ELF-1 (cell line): ENCODE results near the gene MPHOSPH10.
"Not testable (repeated sequence)": the region's sequence is repeated elsewhere in the genome, so short reads cannot be mapped to it uniquely, and the experiment has no call there.

Source experiments
- DNase-seq: peaks from one replicate; pipeline ENCODE4 v3.0.0-alpha.2; 2016; ENCODE audit warnings: low read depth, low spot score

The MPHOSPH10 gene

DNA sequence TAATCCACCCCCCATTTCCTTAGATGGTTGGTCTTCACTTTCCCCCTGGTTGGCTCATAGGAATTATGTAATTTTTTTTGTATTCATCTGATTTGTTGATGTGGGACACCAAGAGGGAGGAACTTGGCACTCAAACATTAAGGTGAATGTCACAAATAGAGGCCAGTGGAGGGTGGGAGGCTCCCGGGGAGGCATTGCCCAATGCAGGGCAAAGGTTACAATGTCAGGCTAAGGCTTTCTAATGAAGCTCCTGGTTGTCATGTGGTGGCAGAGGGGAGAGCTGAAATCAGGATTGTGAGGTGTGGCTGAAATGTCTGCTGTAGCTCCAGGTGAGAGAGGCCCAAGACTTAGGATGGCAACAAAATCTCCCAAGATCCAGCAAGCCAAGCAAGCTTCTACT lies 42.7 kb downstream of the MPHOSPH10 start:
- DNase-seq: no peak

DNA sequence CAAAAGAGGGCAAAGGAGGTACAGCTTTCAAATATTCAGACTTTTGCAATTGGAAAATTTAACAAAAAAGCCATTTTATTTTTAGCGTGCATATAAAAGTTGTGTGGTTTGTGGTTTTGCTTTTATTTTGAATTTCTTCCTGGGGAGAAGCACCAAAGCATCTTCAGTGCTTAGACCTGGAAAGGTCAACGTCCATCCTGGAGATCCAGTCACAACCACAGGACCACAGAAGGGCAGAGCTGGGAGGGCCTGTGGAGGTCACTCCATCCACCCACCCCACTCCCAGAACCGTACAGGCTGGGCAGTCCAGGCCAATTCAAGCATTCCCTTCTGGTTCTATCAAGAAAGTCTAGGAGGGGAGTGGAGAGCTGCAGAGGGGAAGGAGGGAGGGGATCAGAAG lies 43.8 kb downstream of the MPHOSPH10 start:
- no peak for DNase-seq

DNA sequence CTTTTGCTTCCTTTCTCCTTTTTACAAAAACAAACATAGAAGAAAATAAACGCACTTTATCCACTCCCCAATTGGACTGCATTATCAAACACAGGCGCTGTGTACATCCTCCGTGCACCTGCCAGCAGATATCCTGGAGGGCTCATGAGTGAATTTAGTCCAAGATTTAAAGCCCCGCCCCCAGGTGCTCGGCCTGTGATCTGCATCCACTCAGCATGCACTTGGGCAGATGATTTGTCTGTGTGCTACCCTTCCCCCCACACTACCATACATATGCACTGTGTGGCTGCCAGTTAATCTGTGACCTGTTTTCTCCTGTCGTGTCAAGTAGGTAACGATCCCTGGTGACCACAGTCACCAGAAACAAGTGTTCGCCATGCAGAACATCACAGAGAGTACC lies 48.4 kb downstream of the MPHOSPH10 start:
- DNase-seq: not testable (repeated sequence)

DNA sequence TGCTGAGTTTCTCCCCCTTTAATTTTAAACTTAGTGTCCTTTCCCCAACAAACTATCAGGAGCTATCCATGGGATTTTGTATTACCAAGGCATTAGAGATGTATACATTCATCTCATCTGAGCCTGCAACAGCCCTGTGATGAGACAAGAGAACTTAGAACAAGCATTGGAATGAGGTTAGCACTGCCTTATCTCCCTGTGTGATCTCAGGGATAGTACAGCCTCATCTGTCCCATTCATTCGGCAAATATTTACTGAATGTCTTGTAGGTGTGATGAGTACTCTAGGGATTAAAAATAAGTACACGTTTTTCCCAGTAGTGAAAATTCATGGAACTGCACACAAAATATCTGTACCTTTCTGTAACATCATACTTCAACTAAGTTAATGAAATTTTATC lies 50.9 kb downstream of the MPHOSPH10 start:
- no peak for DNase-seq

DNA sequence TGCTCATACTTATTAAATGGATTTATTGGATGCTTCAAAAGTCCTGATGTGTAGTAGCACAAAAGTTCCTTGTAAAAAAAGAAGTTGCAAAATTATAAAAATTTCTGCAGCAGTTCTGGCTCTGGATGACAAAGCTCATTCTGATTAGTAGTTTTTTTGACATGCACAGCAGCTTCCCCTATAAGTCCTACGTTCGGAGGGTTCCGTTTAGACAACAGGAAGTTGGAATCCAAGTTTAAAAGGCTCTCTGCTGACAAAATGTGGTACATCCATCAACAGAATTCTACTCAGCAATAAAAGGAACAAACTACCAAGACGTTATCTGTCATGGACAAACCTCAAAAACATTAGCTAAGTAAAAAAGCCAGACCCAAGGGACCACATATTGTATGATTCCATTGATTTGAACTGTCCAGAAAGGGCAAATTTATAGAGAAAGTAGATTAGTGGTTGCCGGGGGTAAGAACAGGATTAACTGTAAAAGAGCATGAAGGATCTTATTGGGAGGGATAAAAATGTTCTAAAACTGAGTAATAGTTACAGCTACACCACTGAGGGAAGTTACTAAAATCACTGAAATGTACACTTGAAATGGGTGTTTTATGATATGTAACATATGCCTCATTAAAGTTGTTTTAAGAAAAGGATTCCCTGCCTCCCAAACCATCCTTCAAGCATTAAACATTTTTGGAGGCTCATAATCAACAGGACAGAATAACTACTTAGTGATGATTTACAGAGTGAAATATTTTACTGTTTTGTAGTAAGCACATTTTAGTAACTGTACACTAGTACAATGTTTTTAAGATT lies 53.1 kb downstream of the MPHOSPH10 start:
- DNase-seq: not testable (repeated sequence)

DNA sequence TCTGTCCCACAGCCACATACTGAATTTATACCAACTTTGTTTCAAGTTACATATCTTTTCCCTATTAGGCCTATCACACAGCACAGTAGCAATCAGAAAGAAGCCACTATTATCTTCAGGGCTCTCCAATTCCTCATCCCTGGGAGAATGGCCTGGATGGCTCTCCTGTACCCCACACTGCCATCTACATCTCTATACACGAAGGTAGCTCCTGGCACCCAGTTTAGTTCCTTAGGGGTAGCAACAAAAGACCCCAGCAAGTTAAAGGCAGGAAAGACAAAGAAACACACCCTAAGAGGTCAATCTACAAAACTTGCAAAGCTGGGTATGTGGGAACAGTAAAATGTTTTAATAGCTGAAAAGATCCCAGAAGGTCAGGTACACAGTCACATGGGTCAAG lies 56.5 kb downstream of the MPHOSPH10 start:
- DNase-seq: no peak

DNA sequence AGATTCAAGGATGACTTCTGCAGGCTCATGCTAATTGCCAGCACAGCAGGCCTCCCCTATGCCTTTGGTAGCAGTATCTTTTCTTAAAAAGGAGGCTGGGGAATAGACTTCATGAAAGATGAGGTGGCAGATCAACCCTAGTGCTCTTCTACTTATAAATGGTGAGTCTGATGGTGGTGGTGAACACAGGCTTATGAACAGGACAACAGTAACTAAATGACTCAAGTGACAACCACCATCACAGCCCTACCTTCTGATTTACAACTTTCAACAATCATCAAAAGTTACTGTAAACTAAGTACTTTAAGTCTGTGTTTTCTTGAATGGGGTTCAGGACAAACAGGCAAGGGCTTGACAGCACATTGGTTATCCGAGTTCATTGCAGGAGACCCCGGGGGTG lies 57.2 kb downstream of the MPHOSPH10 start:
- DNase-seq: no peak

DNA sequence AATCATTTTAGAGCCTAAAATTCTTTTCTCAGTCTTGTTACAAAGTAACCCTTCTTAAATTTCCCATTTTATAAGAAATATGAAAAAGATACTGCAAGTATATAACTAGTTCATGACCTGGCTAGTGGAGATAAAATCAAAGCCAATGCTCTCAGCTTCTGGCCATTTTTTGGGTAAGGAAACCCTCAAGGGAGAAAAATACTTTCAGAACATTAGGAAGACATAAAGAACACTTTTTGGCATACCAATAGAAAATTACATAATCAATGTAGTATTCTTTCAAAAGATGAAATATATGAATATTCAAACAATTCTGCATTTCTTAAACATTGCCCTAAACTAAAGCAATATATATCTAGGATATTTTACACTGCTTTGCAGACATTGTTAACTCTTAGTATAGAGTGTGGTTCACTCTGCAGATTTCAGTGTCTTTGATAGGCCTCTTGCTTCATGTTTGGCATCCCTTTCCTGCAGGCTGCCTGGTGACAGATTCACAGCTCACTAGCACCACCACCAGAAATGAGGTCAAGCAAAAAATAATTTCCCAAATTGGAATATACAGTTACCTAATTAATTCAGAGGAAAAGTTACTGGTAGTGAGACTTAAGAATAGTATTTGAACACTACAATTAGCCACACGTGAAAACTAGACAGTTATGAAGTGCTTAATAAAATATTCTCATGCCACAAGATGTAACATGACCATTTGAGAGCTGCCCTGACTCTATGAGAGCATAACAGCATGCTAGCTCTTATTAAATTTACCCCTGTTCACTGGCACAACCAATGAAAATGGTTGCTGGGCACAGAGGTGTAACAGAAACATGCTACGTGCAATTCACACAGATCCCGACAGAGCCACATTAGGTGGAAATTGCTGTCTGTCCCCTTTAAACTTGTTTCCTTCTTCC lies 60.5 kb downstream of the MPHOSPH10 start:
- no peak for DNase-seq

DNA sequence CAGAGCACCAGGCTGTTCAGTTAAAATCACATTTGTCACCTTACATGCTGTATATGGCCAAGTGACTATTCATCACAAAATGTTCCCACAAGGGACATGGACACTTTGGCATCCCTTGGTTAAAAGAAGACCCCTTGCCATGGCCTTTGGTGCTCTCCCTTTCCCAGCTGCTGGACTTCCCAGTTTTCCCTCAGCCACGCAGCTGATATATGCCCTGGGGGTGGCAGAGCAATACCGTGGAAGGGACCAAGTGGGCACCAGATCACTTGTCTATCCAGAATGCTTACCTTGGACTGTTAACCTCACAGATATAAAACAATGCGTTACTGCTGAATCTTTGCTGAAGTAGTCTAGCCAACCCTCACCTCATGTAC lies 61.1 kb downstream of the MPHOSPH10 start:
- DNase-seq: no peak
